ENCODE data around the gene BUD23.

Gene BUD23

GRCh38 chr7:73703757-73704639, 20.6 kb downstream of the BUD23 start:
- in situ Hi-C loops (cut with HindIII; ENCODE audit: low sequenced_read_pairs), result no loop called here
- DNase-seq (ENCODE audit: low read depth), result no peak
- no peak for TF ChIP-seq CTCF (IDR thresholded peaks at IDR 0.05; ENCODE audit: low read depth, low read length, missing control alignments)
- no peak overlapping the region for H3K4me3 ChIP-seq (ENCODE audit: low read depth, low read length)

GRCh38 chr7:73704640-73705550, 21.5 kb downstream of the BUD23 start:
- in situ Hi-C loops (cut with HindIII; ENCODE audit: low sequenced_read_pairs), result no loop called here
- no peak for DNase-seq (ENCODE audit: low read depth)
- no peak overlapping the region for H3K4me3 ChIP-seq (ENCODE audit: low read depth, low read length)
- TF ChIP-seq CTCF (IDR thresholded peaks at IDR 0.05; ENCODE audit: low read depth, low read length, missing control alignments), result no peak

- no peak overlapping the region for H3K4me3 ChIP-seq (ENCODE audit: low read depth, low read length)
- no peak for DNase-seq (ENCODE audit: low read depth)
- no peak for TF ChIP-seq CTCF (IDR thresholded peaks at IDR 0.05; ENCODE audit: low read depth, low read length, missing control alignments)
- in situ Hi-C loops (cut with HindIII; ENCODE audit: low sequenced_read_pairs), result no loop called here
Observed at GRCh38 chr7:73705551-73705920, 22.1 kb downstream of the BUD23 start.

- in situ Hi-C loops (cut with HindIII; ENCODE audit: low sequenced_read_pairs), result no loop called here
- DNase-seq (ENCODE audit: low read depth), result no peak
- H3K4me3 ChIP-seq (ENCODE audit: low read depth, low read length), result no peak overlapping the region
- TF ChIP-seq CTCF (IDR thresholded peaks at IDR 0.05; ENCODE audit: low read depth, low read length, missing control alignments), result no peak
Observed at GRCh38 chr7:73706126-73707044, 23.0 kb downstream of the BUD23 start.

GRCh38 chr7:73707045-73707631, 23.7 kb downstream of the BUD23 start:
- H3K4me3 ChIP-seq (ENCODE audit: low read depth, low read length), result no peak overlapping the region
- TF ChIP-seq CTCF (IDR thresholded peaks at IDR 0.05; ENCODE audit: low read depth, low read length, missing control alignments), result no peak
- no peak for DNase-seq (ENCODE audit: low read depth)
- in situ Hi-C loops (cut with HindIII; ENCODE audit: low sequenced_read_pairs), result no loop called here

Data from astrocyte of the cerebellum (primary cell).